B cell (primary cell): ENCODE data around the gene PTGIR.

Experiments used
- CTCF ChIP-seq: fragments of 200-600 bp; IDR thresholded peaks from one replicate; pipeline ENCODE4 v1.8.0; 2022; ENCODE audit warnings: antibody characterized with exemption, mild to moderate bottlenecking
- EZH2 ChIP-seq: IDR thresholded peaks from 2 replicates; pipeline ENCODE4 v1.6.1; 2012; ENCODE audit warnings: borderline replicate concordance, low read depth, mild to moderate bottlenecking, moderate library complexity, low read length; ENCODE audit not compliant: insufficient read depth, poor library complexity, severe bottlenecking

GRCh38 chr19:46609511-46610412 lies 15.1 kb downstream of the PTGIR start:
- no peak for TF ChIP-seq CTCF
- TF ChIP-seq EZH2: no peak
